Measurements from ENCODE around the gene KRTAP5-3.

Gene KRTAP5-3

DNA sequence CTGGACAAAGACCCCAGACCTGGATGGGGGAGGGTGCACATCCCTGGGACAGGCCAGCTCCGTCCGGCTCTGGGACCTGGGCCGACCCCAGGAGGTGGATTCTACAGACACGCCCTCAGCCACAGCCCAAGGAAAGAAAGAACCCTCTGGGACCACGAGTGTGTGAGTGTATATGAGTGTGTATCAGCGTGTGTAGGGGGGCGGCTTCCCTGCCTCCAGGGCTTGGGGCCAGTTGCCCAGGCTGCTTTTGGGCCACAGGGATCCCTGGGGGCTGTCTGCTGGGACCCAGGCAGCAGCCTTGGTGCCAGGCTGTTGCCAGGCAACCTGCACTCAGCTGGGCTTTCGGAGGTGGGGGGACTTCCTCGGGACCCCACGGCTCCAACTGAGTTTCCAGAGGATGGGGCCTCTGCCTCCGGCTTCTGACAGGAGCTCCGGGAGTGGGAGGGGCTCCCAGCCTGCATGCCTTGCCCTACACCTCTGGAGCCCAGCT is 45.1 kb downstream of the KRTAP5-3 start:
- no peak for DNase-seq

DNA sequence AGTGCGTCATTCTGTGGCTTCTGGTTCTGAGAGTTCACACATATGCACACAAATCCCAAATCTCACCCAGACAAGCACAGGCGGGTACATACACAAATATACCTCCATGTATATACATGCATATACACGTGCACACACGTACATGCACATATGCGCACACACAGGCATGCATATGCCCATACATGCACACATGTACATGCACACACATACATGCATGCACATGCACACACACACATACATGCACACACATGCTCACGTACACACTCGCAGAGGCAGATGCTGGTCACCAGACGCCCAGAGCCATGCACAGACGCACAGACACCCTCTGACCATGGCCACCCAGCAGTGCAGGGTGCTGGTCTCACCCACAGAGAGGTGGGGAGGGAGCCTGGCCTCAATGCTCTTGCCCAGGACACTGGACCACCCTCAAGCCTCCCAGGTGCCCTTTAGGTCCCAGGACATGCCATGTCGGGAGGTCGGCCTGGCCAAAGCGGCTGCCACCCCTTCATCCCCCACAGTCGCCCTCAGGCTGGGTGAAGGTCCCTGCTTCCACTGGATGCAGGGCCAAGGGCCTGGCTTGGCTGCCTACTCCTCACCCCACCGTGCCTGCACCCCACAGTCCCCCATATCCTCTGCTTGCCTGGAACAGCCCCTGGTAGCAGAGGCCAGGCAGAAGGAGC is 45.7 kb downstream of the KRTAP5-3 start:
- no peak for DNase-seq

GRCh38 chr11:1561955-1562354 is 46.3 kb downstream of the KRTAP5-3 start:
- no peak for DNase-seq

DNA sequence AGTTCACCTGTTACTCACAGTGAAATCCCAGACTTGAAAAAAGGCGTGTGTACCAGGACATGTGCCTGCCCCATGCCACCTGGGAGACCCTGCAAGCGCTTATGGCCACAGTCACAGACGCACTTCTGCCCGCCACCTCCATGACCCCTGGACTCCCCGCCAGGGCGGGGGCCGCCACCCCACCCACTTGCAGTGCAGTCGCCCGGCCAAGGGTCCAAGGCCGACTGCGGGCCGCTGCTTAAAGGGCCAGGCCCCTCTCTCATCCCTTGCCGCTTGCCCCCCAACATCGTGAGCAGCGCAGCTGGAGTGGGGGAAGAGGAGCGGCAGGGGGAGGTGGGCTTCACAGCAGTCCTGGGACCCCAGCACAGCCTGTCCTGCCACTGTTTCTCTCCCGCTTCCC is 47.0 kb downstream of the KRTAP5-3 start:
- DNase-seq, result no peak

DNA sequence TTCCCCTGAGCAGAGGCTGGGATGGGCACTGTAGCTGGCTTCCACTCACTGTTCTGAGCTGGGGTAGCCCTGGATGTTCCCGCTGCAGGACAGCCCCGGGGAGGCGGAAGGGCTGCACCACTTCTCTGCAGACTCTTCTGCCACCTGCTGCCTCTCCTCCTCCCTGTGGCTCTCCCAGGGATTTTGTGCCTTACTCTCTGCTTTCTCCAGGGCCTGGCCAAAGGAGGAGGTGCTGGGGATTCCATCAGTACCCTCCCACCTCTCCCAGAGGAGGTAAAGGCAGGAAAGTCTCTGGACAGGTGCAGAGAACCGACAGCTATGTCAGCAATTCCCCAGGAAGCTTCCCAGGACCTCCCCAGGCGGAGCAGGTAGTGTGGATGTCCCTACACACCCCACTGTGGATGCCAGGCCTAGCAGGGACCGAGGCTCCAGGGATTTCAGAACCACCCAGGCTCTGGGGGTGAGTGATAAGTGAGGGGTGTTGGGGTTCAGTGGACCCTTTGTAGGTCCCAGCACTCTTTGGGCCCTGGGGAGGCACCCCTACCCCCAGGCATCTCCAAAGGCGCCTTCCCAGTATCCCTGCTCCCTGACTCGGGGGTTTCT is 47.5 kb downstream of the KRTAP5-3 start:
- DNase-seq, result no peak

- no peak for DNase-seq
Measured at GRCh38 chr11:1560002-1560648, 48.1 kb downstream of the KRTAP5-3 start.

DNA sequence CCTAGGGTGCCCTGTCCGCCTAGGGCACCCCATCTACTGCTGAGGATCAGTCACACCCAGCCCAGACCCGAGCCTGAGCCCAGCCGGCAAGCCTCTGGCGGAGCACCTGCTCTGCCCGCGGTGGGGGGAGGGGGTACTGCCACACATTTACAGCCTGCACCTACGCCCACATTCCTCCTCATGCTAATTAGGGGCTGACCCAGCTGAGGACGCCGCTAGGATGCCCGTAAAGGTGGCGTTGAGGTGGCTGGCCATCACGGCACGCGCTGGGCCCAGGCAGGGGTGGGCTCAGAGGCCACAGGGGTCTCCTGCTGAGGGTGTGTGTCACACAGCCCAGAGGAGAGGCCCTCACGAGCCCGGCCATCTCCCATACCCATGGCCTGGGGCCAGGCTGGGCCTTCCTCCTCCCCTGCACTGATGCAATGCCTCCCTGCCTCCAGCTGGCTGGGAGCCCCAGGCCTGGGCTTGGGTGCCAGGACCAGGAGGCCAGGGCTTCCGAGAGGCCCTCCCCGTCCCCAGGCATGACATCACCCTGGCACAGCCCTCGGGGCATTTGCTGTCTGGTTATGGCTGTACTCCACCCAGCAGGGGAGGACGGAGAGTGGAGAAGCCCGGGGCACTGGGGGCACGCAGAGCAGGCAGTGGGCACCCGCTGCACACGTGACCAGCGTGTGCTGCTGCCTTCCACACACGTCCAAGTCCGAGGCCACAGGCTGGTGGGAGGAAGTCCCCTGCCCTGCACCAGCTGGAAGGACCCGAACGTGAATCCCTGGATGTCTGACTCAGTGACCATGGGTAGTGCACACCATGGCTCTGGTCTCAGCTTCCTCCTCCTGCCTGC is 48.9 kb downstream of the KRTAP5-3 start:
- DNase-seq, result no peak

- no peak for DNase-seq
Measured at GRCh38 chr11:1558775-1559110, 49.5 kb downstream of the KRTAP5-3 start.

DNA sequence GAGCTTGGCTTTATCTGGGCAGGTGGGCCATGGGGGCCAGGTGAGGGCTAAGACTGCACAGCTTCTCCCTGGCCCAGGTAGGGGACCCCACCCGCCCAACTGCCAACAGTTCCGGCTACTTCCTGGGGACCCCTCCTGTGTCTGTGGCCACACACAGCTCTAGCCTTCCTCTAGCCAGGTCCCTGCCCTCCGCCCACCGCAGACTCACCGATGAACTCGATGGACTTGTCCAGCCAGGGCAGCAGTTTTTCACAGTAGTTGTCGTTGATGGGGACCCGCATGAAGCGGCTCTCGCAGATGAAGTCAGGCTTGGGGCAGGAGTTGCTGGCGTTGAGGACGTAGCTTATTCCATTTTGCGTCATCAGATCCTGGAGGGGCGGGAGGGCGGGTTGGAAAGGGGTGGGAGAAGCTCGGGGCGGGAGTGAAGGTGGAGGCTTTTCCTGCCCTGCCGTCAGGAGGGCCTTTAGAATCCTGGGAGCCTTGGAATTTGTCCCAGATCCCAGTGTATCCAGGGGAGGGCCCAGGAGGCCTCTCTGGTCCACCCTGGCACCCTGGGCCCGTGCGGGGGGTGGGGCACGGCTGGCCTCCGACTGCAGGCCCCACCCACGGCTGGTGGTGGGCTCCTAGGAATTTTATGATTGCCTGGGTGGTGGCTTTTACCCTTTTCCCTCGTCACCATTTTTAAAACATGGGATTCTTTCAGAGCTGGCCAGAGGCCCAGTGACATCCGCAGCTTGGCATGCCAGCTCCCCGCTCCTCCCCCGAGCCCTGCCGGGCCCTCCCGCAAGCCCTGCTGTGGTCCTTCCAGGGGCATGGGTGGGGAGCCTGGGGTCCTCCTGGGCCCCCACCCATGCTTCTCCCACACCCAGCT is 50.1 kb downstream of the KRTAP5-3 start:
- DNase-seq, result peak; percentile 37
